DOHH2 (cell line): ENCODE measurements around the gene HSF2BP.

Source experiments
- H3F3A ChIP-seq: fragments of 200-600 bp; sonication (generic), shearing (Covaris generic); 2 replicates; pipeline ENCODE4 v1.6.0; 2016; ENCODE audit warnings: antibody characterized with exemption, mild to moderate bottlenecking; ENCODE audit not compliant: control insufficient read depth, insufficient read depth
- H3K27ac ChIP-seq: fragments of 200-600 bp; sonication (generic); 2 replicates; pipeline ENCODE4 v1.5.1; 2014; ENCODE audit warnings: low read depth, mild to moderate bottlenecking, low read length, moderate library complexity
- H3K27me3 ChIP-seq: fragments of 200-600 bp; sonication (generic); 2 replicates; pipeline ENCODE4 v1.6.1; 2014; ENCODE audit warnings: mild to moderate bottlenecking, low read length, mixed read lengths; ENCODE audit not compliant: control insufficient read depth
- H3K36me3 ChIP-seq: fragments of 200-600 bp; sonication (generic); 2 replicates; pipeline ENCODE4 v1.6.1; 2014; ENCODE audit warnings: mild to moderate bottlenecking, low read length, moderate library complexity, mixed read lengths; ENCODE audit not compliant: control insufficient read depth
- H3K4me1 ChIP-seq: fragments of 200-600 bp; sonication (generic); 2 replicates; pipeline ENCODE4 v1.6.1; 2014; ENCODE audit warnings: mild to moderate bottlenecking, low read length, mixed read lengths; ENCODE audit not compliant: control insufficient read depth
- H3K4me2 ChIP-seq: fragments of 200-600 bp; sonication (generic); 2 replicates; pipeline ENCODE4 v1.6.0; 2014; ENCODE audit warnings: mild to moderate bottlenecking, low read length, moderate library complexity
- H3K4me3 ChIP-seq: fragments of 200-600 bp; sonication (generic); 2 replicates; pipeline ENCODE4 v1.5.1; 2014; ENCODE audit warnings: mild to moderate bottlenecking, low read length, mixed read lengths
- H3K79me2 ChIP-seq: fragments of 200-600 bp; sonication (generic); 2 replicates; pipeline ENCODE4 v1.6.1; 2014; ENCODE audit warnings: mild to moderate bottlenecking, low read length, mixed read lengths; ENCODE audit not compliant: control insufficient read depth
- H3K9me2 ChIP-seq: fragments of 200-600 bp; sonication (generic); replicated peaks from 2 replicates; pipeline ENCODE4 v1.6.1; 2014; ENCODE audit warnings: mild to moderate bottlenecking, low read length, mixed read lengths; ENCODE audit not compliant: control insufficient read depth
- H3K9me3 ChIP-seq: fragments of 200-600 bp; sonication (generic); 2 replicates; pipeline ENCODE4 v1.6.1; 2014; ENCODE audit warnings: antibody characterized with exemption, low read length, mixed read lengths; ENCODE audit not compliant: control insufficient read depth, insufficient read depth
- H4K20me1 ChIP-seq: fragments of 200-600 bp; sonication (generic); 2 replicates; pipeline ENCODE4 v1.6.0; 2014; ENCODE audit warnings: low read depth, mild to moderate bottlenecking, antibody characterized with exemption, low read length, moderate library complexity; ENCODE audit not compliant: control insufficient read depth, insufficient read depth
- CTCF ChIP-seq: fragments of 200-600 bp; sonication (generic); IDR thresholded peaks from one replicate; pipeline ENCODE4 v1.5.1; 2014; ENCODE audit warnings: antibody characterized with exemption, mild to moderate bottlenecking, low read depth, low read length; ENCODE audit not compliant: poor library complexity, severe bottlenecking
- EZH2phosphoT487 ChIP-seq: fragments of 200-600 bp; sonication (generic); IDR thresholded peaks from 2 replicates; pipeline ENCODE4 v1.6.1; 2017; ENCODE audit warnings: borderline replicate concordance, mild to moderate bottlenecking, antibody characterized with exemption, low read length, moderate library complexity, mixed read lengths

HSF2BP gene

GRCh38 chr21:43605320-43606215 is 53.7 kb downstream of the HSF2BP start:
- Histone ChIP-seq H3K4me2 (no peak overlapping the region), H3K9me2 (no peaks in the 10 kb centered on the region), H4K20me1 (no peaks in the 10 kb centered on the region), H3K27ac (no peak overlapping the region), H3K4me1 (no peaks in the 10 kb centered on the region), H3K36me3 (no peaks in the 10 kb centered on the region), H3K79me2 (no peaks in the 10 kb centered on the region), H3K9me3 (no peaks in the 10 kb centered on the region), H3K4me3 (no peak overlapping the region), H3K27me3 (peaks cover 15% of the 10 kb centered on the region; the same call in 1 of the 2 replicates), H3F3A (0 out of 2 replicates have a peak, but pooled peaks cover under 1% of the 10 kb centered on the region)
- no peak for TF ChIP-seq EZH2phosphoT487
- no peak for TF ChIP-seq CTCF

- H3K27ac ChIP-seq: no peak overlapping the region
These were observed 54.6 kb downstream of the HSF2BP start for GRCh38 chr21:43604505-43605204.

More at GRCh38 chr21:43604505-43605204, 54.6 kb downstream of the HSF2BP start:
- no peaks in the 10 kb centered on the region for H4K20me1 ChIP-seq
- H3K4me2 ChIP-seq: no peak overlapping the region
- H3K27me3 ChIP-seq: peaks cover 15% of the 10 kb centered on the region; the same call in 1 of the 2 replicates
- H3K79me2 ChIP-seq: no peaks in the 10 kb centered on the region
- peaks cover 7% of the 10 kb centered on the region for H3K4me1 ChIP-seq
- no peaks in the 10 kb centered on the region for H3K36me3 ChIP-seq
- peaks cover 5% of the 10 kb centered on the region; the same call in 1 of the 2 replicates for H3F3A ChIP-seq
- no peaks in the 10 kb centered on the region for H3K9me3 ChIP-seq
- no peak for TF ChIP-seq CTCF
- no peak for TF ChIP-seq EZH2phosphoT487
- no peaks in the 10 kb centered on the region for H3K9me2 ChIP-seq
- no peak overlapping the region for H3K4me3 ChIP-seq
